Stomach (tissue), 4 donors: ENCODE data around the gene MYLK2.

Source experiments
- CTCF ChIP-seq, 7 experiments: fragments of 450-650 bp in 4 of 7; fragments of 200-600 bp in 3 of 7; sonication (generic) in 3 of 7; IDR thresholded peaks; one replicate each; pipeline ENCODE4 v1.5.1; 2016 to 2019; ENCODE audit warnings: antibody characterized with exemption in 7 of 7, control low read depth in 2 of 7, mild to moderate bottlenecking in 1 of 7
- EP300 ChIP-seq: sonication (generic); formaldehyde crosslinking; IDR thresholded peaks from one replicate; pipeline ENCODE4 v1.6.1; 2017; ENCODE audit warnings: antibody characterized with exemption
- POLR2A ChIP-seq, 4 donors: fragments of 450-650 bp; IDR thresholded peaks; one replicate each; pipeline ENCODE4 v1.6.1; 2016; ENCODE audit warnings: antibody characterized with exemption in 4 of 4, control low read depth in 2 of 4, mild to moderate bottlenecking in 1 of 4, moderate library complexity in 1 of 4
- POLR2AphosphoS5 ChIP-seq, 3 donors: sonication (generic); formaldehyde crosslinking; IDR thresholded peaks; one replicate each; pipeline ENCODE4 v1.6.1; 2016; ENCODE audit warnings: antibody characterized with exemption in 3 of 3

DNA sequence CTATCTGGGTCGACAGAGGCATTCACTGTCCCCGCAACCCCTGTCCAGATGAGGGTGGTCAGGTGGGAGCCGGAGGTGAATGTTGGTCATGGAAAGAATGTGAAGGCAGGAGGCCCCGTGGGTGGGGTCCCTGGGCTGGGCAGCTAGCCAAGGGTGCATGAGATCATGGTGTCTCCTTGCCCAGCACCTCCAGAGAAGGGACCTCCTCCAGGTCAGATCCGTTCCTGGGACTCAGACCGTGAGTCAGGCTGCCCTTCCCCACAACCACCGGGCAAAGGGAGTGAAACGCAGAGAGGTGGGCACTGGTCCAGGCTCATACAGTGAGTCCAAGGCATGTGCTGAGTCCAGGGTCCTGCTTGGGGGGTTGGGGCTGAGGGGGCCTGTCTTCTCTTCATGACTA lies 22.8 kb downstream of the MYLK2 start:
- no peak for TF ChIP-seq POLR2A (IDR thresholded peaks at IDR 0.05)
- no peak for TF ChIP-seq CTCF (IDR thresholded peaks at IDR 0.05)
- TF ChIP-seq EP300: no peak
- no peak for TF ChIP-seq POLR2AphosphoS5 (IDR thresholded peaks at IDR 0.05)
